HG03159 (cell line): ENCODE data around the gene AURKAIP1.

Experiments used
- ATAC-seq: cut with Tn5 transposase; IDR thresholded peaks from one replicate; pipeline ENCODE4 v1.9.1; 2021; ENCODE audit warnings: mild to moderate bottlenecking, moderate library complexity; ENCODE audit not compliant: unreplicated experiment

AURKAIP1 gene

DNA sequence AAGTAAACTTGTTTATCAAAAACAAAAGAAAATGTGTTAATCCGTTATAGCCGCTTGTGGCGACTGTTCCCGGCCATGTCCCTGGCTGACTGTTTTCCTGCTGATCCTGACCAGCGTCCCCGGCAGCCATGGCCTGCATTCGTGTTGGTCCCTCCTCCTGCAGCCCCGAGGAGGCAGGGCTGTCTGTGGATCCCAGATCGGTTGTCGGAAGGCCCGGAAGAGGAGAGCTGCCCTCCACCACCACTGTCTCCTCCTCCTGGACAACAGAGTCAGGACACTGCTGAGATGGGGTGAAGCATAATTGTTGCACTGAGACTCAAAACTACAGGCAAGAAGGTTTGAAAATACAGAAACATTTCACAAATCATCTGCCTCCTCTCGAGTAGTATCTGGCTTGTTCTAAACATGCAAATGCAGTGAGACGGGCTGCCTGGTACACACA, 13.0 kb downstream of the AURKAIP1 start:
- no peak for ATAC-seq

DNA sequence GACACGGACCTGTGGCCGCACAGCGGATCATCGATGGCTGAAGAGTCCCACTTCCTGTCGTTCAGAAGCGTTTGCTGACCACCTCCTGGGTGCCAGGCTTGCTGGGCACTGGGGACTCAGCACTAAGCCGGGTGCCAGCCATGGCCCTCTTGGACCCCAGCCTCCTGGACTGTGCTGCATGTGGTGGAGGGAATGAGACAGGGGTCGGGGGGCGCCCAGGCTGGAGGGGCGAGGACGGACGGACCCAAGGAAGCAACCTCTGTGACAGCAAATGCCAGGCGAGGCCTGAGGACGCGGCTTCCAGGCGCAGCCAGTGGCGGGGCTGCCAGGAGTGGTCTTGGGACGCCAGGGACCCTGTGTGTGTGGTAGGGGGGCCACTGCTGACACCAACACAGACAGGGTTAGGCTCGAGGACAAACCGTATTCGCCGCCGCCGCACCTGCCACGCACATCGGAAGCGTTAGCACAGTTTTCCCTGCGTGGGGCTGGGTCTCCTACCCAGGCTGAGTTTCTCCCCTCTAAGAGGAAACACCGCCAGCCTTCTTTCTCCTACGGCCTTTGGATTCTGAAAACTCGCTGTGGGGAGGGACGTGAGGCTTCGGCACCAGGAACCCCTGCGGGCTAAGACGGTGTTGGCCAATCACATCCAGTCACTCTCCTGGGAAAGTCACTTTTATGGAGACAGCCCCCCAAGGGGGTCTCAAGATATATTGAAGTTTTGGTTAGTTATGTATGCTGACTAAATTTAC, 13.6 kb downstream of the AURKAIP1 start:
- ATAC-seq = no peak

DNA sequence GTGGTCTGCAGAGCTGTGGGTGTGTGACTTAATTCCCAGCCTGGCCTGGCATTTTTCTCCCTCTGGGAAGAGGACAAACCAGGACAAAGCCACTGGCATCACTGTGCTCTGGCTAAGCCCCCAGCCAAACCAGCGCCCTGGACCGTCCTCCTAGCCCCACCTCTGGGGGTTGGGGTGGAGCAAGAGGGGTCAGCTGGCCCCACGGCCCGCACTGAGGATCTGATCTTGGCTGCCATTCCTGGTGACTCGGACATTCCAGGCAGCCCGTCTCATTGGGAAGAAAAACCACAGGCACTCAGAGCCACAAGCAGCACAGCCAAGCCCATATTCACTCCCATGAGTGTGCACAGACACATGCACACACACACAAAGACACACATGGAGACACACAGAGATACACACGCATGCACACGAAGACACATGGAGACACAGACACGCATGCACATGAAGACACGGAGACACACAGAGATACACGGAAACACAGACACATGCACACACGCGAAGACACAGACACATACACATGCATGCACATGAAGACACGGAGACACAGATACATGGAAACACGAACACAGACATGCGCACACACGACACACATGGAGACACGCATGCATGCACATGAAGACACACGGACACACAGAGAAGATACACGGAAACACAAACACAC, 14.4 kb downstream of the AURKAIP1 start:
- no peak for ATAC-seq

DNA sequence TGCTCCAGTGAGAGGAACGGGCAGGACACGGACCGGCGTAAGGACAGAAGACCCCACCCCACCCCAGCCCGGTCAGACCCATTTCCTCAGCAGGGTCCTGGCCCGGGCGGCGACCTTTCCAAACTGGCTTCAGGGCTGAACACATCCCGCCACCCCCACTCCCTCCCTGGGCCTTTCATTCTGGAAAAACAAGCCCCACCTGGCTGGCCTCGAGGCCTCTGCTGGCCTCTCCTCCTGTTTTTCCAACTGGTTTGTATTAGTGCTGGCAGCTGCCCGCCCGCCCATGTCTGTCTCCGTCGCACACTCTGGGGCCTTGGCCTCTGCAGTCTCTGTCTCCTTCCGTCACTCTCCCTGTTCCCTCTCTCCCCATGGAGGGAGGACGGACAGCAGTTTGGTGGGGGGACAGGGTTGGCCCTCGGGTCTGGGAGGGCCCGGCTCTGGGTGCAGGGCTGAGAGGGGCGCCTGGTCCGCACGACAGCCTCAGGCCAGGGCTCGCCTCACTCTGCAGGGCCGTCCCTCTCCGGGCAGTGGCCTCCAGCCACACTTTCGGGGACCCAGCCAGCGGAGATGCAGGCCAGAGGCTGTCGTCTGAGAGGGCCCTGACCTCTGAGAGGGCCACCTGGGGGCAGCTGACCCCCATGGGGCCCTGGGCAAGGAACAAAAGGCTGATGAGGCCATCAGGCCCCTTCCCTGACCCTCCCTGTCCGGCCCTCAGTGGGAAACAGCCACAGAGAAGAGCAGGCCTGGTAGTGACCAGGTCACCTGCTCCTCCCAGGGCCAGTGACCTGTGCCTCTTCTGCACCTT, 15.1 kb downstream of the AURKAIP1 start:
- ATAC-seq = no peak

DNA sequence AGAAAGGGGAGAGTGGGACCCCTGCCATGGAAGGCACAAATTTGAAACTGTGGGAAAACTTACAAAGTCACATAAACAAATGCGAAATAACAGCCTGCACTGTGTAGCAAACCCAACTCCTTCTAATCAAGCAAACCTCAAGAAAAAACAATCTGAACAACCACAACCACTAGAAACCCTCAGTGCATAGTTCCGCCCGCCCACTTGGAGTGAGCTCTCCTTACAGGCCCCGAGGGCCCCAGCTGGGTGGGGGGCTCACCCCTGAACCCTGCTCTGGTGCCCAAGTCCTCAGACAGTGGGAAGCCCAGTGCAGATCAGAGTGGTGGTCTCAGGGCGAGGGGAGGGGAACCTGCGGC, 15.7 kb downstream of the AURKAIP1 start:
- no peak for ATAC-seq

DNA sequence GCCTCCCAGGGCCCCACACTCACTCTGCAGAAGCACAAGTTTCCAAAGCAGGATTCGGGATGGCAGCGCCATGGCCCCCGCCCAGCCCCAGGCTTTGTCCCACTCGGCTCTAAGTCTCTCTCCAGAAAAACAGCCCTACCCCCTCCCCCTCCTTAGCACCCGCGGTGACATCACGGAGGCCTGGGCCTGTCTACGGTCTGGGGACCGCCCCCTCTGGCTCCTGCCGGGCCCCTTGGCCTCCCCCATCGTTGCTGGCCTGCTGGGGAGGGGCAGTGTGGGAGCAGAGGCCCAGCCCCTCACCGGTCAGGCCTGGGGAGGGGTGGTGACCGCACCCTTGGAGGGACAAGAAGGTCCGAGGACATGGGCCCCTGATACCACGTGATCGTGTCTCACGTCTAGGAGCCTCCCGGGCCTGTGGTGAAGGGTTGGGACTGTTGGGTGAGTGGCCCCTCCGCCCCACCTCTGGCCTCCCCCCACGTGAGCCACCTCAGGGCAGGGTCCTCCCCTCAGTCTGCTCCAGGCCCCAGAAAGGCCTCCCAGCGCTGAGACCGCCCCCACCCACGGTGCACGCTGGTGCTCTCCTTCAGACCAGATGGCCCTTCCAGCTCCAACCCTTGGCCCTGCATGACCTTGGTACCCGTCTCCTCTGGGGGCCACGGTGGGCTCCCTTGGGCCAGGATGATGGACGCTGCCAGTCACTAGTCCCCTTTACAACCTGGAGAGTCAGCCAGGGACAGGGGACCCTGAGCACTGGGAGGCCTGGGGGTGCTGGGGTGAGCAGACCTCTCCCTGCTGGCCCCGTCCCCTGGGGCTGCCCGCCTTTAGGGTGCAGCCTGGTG, 16.4 kb downstream of the AURKAIP1 start, which contains the start of gene MXRA8:
Gene MXRA8 (minus strand): TSS at position 123 of the 839 bp plus-strand sequence. CDS start 51 bp downstream, at position 72.
- no peak for ATAC-seq

DNA sequence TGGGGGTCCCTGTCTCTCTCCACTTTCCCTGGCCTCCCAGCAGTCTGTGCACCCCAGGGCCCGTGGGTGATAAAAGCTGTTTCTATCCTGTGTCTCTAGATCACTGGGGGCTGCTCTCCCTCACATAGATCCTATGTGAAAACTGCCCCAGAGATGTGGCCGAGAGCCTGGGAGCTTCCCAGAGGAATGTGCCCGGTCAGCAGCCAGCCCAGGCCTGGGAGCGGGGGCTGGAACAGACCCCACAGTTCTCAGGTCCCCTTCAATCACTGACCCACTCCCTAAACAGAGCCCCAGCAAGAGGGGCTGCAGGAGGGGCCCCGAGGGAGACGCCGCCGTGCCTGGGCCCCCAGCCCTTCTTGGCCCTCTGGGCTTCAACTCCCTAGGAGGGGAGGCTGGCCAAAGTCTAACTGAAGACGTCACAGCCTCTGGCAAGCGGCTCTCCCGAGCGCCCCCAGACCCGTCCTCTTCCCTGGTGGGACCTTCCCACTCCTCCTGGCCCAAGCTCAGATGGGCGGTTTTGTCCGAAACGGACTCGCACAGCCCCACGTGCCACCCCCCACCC, 17.1 kb downstream of the AURKAIP1 start:
- ATAC-seq = no peak

DNA sequence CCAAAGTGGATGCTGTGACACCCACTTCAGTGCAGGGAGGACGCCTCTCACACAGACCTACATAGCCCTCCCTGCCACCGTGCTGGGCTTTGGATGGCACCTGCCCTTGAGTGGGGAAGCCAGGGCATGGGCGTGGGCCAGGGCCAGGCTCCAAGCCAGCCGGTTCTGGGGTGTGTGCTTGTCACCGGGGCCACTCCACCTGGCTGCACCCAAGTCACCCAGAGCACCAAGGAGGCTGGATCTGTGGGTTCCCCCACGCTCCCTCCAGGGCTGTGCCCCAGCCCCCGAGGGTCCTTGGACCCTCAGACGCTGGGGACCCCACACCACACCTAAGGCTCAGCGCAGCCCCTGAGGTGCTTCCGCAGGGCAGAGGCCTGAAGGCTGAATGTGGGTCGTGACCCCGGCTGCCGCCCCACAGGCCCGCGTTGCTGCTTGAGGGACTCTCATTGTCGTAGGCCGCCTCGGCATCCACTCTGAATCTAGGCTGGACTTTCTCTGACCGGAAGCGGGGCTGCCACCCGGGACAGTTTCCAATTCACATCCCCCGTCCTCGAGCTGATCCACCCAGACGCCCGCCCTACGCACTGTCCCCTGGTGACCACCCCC, 18.1 kb downstream of the AURKAIP1 start:
- ATAC-seq = no peak

DNA sequence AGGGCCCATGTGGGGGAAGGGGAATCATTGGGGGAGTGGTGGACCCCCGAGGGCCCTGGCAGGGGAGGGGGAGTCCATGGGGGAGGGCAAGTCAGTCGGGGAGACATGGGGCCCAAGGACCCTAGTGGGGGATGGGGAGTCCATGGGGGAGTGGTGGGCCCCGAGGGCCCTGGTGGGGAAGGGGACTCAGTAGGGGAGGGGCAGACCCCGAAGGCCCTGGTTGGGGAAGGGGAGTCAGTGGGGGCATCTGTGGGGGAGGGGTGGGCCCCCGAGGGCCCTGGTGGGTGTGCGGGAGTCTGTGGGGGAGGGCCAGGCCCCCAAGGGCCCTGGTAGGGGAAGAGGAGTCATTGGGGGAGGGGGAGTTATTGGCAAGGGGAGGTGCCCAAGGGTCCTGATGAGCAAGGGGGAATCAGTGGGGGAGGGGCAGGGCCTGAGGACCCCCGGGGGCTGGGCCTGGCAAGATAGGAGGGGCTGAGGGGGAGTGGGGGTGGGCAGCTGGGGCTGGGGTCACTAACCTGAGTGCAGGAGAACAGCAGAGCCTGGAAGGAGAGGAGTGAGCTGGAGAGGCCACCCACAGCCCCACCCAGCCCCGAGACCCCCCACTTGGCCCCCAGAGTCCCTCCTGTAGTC, 18.7 kb downstream of the AURKAIP1 start:
- no peak for ATAC-seq

DNA sequence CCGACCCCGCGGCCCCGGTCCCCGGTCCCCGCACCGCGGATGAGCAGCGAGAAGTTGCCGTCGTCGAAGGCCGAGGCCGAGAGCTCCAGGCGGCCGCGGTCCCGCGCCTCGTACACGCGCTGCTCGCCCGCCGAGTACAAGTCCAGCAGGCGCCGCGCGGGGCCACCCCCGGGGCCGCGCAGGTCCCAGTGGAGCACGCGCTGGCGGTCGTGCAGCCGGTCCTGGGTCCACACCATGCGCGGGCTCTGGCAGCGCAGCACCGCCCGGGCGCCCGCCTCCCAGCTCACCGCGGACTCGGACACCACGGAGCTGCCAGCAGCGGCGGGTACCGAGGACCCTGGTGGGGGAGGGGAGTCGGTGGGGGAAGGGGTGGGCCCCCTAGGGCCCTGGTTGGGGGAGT, 19.6 kb downstream of the AURKAIP1 start:
- ATAC-seq = no peak

DNA sequence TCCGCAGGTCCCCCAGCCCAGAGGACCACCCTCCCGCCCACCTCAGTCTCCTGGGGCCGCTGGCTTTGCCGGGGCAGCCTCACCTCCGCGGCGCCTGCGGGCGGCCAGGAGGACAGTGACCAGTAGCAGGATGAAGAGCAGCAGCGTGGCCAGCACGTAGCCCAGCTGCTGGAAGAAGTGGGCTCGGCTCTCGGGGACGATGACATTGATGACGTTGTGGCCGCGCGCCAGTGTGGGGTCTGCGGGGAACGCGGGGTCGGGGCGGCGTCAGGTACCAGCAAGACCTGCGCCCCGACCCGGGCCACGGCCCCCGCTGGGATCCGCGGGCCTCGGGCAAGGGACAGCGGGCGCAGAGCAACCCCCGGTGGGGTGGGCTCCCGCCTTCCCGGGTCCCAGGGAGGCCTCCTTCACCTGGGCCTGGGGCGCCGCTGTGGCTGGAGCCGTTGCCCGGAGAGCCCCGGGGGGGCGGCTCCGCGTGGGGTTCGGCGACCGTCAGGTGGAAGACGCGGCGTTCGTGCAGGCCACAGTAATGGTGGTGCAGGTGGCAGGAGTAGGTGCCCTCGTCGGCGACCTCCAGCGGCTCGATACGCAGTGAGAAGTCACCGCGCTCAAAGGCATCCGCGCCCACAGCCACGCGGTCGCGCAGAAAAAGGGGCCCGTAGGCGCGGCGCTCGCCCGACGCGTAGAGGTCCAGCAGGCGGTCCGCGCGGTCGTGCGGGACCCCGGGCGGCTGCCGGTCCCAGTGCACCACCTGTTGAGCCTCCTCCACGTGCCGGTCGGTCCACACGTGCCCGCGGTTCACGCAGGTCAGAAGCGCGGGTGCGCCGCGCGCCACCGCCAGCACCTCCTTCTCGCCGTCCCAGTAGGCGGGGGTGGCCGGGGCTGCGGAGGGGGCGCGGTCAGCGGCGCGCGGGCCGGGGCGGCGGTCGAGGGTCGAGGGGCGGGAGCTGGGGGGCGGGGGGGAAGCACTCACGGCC, 20.4 kb downstream of the AURKAIP1 start:
- ATAC-seq = no peak

DNA sequence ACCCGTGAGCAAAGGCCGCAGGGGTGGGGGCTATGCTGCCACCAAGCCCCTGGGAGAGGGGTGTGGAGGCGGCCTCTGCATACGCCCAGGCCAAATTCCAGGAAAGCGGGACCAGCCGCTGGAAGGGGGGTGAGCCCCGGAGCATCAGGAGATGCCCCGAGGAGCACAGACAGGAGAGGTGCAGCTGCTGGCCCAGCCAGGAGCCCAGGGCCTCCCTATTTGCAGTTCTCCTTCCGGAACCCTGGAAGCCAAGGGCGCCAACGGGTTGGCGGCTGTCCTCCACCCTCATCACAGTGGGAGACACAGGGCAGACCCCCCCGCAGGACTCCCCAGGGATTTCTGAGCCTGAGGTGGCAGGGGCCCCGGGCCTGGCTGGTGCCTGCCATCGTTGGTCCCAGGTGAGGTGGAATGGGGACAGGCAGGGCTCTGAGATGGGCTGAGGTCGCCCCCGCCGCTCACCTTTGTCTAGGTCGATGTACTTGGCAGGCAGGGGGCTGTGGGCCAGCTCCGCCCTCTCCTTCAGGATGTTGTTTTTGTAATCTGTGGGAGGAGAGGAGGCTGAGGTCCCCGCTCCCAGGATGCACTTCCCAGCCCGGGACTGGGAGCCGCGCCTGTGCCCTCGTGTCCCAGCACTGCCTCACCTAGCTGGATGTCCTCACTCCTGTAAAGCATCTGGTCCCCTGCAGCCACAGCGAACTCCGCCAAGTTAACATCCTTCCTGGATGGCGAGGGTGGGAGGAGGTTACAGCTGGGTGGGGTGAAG, 21.4 kb downstream of the AURKAIP1 start:
- no peak for ATAC-seq

DNA sequence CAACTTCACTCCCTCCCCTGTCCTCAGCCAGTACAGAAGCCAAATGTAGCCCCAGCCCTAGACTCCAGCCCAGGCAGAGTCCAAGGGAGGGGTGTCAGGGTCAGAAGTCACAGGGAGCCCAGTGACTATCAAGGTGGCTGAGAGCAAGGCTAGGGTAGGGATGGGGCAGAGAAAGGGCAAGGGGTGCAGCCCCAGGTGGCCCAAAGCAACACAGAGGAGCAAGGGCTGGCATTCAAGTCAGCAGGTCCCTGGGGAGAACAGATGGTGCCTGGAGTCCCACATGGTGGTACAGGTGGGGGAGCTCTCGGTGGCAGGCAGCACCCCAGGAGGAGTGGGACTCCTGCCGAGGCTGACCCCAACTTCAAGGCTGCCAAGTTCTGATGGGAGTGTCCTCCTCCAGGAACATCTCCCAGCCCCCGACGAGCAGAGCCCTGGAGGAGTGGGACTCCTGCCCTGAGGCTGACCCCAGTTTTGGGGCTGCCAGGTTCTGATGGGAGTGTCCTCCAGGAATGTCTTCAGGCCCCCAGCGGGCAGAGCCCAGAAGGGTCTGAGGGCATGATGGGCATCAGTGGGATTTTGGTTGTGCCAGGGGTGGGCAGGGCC, 22.1 kb downstream of the AURKAIP1 start:
- no peak for ATAC-seq

DNA sequence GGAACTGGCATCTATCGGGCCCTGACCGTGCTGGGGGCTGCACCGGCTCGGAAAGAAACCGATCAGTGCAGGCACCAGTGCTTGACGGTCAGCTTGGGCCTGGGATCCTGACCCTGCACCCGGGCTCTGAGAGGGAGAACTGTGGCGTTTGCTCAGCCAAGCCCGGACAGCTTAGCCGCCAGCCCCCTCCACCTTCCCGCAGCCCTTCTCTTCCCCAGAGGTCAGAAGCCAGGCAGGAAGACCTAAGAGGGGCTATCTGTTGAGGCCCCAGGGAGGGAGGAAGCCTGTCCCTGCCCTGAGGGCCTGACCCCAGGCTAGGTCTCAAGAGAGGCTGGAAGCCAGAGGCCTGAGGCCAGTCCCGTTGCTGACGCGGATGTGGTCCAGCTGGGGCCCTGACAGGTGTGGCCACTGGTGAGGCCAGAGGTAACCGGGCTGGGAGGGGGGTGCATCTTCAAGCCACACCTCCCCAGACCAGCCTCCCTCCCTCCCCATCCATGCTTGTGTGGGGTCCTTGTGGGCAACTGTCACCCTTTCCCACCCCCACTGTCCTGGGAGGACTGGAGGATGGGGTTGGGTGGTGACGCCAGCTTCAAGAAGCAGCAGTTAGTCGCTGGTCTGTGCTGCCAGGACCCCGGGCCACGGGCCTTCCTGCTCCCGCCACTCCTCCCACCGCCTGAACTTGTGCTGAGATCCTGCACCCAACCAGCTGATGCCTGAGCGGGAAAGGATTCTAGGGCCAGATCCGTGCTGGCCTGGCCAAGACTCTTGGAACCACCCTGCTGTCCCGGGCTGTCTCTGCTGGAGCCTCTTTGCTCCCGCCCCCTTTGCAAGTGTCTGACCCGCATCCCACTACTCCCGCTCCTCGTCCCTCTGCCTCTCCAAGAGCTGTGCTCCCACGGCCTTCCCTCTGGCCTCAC, 23.2 kb downstream of the AURKAIP1 start:
- no peak for ATAC-seq

DNA sequence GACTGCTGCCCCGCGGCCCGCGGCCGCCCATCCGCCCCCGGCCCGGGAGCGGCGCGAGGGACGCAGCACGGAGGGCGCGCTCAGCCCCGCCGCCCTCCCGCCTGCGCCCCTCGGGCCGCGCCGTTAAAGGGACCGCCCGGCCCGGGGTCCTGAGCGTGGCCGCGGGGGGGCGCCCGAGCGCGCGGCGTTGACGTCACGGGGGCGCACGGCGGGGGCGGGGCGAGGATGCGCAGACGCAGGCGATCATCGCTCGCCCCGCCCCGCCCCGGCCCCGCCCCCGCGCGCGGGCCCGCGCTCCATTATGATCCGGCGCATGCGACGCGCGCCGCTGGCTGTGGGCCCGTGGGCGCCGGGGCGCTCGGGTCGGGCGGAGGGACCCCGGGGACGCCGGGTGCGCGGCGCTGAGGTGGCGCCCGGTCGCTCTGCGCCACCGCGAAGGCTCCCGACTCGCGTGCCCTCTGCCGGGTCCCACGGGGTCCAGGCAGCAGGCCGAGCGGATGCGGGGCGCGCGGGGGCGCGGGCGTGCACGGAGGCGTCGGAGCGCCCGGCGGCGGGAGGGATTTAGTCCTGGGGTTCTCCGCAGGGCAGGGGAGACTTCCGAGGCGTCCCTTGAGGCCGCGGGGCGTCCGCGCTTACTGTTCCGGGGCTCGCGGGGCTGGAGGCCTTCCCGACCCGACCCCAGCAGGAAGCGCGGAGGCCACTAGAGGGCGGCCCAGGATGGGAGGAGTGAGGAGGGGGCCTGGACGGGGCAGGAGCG, 25.6 kb downstream of the AURKAIP1 start, which contains the start of gene DVL1:
Gene DVL1 (minus strand): TSS at position 163 of the 757 bp plus-strand sequence. CDS start 353 bp downstream, outside the sequence.
- ATAC-seq = peak; percentile 52
